ENCODE measurements around the gene REEP2.
"Not testable (repeated sequence)": the region's sequence is repeated elsewhere in the genome, so short reads cannot be mapped to it uniquely, and the experiment has no call there.

The REEP2 gene, protein sequence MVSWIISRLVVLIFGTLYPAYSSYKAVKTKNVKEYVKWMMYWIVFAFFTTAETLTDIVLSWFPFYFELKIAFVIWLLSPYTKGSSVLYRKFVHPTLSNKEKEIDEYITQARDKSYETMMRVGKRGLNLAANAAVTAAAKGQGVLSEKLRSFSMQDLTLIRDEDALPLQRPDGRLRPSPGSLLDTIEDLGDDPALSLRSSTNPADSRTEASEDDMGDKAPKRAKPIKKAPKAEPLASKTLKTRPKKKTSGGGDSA

GRCh38 chr5:138438724-138439476 is at the start of gene REEP2:
Gene REEP2 (plus strand): TSS chr5:138439057. CDS start chr5:138439209, 152 bp downstream.
- DNase-seq (ENCODE audit: low spot score): no peak

GRCh38 chr5:138389332-138389731 is 49.5 kb upstream of the REEP2 start:
- DNase-seq (ENCODE audit: low spot score): no peak

DNA sequence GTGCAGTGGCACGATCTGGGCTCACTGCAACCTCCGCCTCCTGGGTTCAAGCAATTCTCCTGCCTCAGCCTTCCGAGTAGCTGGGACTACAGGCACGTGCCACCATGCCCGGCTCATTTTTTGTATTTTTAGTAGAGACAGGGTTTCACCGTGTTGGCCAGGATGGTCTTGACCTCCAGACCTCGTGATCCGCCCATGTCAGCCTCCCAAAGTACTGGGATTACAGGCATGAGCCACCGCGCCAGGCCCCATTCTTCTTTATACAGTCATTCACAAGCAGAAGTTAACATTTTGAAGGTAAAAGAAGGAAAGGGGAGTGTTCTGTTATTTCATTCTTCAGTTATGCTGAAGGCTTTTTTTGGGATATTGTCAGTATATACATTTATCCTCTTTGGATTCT is 48.9 kb upstream of the REEP2 start:
- DNase-seq (ENCODE audit: low spot score): not testable (repeated sequence)

DNA sequence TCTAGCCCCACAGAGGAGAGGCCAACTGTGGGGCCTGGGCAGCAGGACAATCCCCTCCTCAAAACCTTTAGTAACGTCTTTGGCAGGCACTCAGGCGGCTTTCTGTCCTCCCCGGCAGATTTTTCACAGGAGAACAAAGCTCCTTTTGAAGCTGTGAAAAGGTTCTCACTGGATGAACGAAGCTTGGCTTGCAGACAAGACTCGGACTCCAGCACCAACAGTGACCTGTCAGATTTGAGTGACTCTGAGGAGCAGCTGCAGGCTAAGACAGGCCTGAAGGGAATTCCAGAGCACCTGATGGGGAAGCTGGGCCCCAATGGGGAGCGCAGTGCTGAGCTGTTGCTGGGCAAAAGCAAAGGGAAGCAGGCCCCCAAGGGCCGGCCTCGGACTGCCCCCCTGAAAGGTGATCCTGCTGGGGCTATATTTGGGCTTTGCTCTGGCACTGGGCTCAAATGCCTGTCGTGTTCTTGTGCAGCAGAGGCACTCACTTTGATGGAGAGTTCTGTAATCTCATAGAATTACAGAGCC is 46.9 kb upstream of the REEP2 start:
- peak; percentile 86 for DNase-seq (ENCODE audit: low spot score)

- DNase-seq (ENCODE audit: low spot score): no peak
Measured at GRCh38 chr5:138402640-138403039, 36.2 kb upstream of the REEP2 start.

DNA sequence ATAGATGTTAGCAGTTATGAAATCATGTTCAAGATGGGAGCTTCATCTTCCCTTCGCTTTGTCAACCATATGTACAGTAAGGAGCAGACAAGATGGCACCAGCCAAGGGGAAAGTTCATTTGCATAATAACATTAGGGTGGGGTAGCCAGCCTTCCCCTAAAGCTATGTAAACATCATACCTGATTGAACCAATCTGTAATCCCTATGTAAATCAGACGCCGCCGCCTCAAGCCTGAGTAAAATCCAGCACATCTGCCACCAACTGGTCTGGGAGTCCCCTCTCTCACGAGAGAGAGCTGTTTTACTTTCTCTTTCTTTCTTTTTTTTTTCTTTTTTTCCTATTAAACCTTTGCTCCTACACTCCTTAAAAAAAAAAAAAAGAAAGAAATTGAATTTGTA is 30.8 kb upstream of the REEP2 start:
- no peak for DNase-seq (ENCODE audit: low spot score)

DNA sequence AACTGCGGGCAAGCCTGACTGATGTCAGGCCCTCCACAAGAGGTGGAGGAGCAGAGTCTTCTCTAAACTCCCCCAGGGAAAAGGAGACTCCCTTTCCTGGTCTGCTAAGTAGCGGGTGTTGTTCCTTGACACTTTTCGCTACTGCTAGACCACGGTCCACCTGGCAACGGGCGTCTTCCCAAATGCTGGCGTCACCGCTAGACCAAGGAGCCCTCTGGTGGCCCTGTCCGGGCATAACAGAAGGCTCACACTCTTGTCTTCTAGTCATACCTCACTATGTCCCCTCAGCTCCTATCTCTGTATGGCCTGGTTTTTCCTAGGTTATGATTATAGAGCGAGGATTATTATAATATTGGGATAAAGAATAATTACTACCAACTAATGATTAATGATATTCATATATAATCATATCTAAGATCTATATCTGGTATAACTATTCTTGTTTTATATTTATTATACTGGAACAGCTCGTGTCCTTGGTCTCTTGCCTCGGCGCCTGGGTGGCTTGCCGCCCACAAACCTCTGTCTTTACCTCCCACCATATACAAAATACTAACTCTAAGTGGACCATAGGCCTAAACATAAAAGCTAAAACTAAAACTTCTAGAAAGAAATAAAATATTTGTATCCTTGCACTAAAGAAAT is 27.7 kb upstream of the REEP2 start:
- peak; percentile 56 for DNase-seq (ENCODE audit: low spot score)

DNA sequence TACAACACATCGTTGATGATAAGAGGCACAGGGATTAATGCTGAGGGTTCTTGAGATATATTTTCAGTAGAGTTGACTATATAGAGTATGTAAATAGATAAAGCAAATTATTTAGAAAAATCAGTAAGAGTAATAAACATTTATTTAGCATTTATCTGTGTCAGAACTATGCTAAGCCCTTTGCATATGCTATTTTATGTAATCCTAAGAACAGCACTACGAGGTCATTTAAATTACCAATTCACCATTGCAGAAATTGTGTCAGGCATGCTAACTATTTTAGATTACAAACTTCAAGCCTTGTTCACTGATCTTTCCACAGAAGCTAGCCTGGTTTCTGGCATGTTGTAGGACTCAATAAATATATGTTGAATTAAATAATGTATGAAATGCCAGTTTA is 20.4 kb upstream of the REEP2 start:
- DNase-seq (ENCODE audit: low spot score): no peak

DNA sequence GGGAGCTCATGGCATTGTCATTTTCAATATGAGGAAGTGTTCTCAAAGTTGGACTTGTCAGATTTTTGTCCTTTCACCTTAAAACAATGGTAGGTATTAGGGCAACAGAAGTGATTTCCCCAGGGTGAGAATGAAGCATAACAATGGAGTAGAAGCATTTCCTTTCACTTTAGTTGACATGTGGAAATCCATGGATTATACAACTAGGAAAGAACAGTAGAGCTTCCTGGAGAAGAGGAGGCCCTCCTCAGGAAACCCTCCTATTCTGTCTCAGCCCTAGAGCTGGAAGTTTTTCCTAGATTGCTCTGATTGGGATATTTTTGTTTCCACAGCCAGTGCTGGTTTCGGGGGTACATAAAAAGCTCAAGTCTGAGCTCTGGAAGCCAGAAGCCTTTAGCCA is 13.8 kb upstream of the REEP2 start:
- no peak for DNase-seq (ENCODE audit: low spot score)

DNA sequence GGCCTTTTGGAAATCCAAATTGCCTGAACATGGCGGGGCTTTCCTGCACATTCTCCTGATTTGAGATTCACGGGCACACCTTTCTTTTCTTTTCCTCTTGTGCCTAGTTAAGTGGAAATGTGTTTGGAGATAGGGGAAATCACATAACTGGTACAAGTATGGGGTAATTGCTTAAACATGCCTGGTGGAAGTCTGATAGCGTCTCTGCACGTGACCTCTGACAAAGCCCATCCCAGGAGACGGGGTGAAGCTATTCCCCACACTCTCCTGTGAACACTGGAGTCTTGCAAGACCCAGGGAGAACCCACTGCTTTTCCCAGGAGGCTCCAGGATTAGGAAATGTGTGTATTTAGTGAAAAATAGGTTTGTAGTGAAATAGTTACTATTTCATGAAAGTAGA is 2.9 kb upstream of the REEP2 start:
- no peak for DNase-seq (ENCODE audit: low spot score)

DNA sequence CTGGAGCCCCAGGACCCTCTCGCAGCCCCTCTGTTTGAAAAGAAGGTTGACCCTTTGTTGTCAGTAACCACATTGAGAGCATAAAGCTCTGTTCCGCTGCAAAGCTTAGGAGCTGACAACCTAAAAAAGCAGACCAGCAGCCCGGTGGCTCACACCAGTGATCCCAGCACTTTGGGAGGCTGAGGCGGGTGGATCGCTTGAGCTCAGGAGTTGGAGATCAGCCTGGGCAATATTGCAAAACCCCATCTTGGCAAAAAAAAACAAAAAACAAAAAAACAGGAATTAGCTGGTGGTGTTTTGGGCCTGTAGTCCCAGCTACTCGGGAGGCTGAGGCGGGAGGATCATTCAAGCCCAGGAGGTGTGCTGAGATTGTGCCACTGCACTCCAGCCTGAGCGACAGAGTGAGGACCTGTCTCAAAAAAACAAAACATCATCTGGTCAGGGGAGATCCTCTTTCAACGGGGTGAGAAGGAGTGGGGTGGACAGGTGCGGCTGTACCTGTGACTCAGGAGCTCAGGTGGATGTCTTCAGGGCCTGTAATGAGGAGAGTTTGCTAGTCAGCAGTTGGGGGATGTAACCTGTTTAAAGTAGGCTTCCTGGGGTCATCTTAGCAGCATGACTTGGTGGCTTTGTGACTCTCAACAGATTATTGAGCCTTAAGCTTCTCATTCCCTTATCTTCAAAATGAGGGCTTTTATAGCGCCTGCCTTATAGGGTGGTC is 694 bp upstream of the REEP2 start:
- DNase-seq (ENCODE audit: low spot score): no peak

DNA sequence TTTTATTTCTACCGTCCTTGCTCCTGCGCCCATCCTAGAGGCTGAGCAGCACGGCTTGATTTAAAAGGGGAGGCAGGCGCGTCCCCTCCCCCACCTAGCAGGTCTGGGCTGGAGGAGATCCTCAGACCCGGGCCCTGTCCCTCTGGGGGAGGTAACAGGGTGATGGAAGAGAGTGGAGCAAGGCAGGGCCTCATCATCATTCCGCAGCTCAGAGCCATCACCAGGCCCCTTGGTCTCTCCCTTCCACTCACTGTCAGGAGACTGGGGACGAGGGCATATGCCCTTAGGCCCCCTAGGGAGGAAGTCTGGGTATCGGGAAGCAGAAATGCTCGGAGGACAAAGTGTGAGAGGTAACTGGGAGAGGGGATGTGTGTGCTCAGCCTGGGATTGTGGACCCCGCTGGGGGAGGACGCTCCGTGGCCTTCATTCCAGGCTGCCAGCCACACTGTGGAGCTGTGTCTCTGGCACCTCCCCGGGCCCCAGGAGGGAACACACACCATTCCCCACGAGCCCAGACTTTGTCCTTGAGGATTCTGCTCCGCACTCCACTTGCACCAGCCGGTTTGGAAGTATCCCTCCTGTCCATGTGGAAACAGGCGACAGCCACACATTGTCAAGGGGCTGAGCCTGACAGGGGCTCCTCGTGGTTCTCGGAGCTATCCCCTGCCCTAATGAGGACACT is 761 bp downstream of the REEP2 start:
- DNase-seq (ENCODE audit: low spot score): no peak

DNA sequence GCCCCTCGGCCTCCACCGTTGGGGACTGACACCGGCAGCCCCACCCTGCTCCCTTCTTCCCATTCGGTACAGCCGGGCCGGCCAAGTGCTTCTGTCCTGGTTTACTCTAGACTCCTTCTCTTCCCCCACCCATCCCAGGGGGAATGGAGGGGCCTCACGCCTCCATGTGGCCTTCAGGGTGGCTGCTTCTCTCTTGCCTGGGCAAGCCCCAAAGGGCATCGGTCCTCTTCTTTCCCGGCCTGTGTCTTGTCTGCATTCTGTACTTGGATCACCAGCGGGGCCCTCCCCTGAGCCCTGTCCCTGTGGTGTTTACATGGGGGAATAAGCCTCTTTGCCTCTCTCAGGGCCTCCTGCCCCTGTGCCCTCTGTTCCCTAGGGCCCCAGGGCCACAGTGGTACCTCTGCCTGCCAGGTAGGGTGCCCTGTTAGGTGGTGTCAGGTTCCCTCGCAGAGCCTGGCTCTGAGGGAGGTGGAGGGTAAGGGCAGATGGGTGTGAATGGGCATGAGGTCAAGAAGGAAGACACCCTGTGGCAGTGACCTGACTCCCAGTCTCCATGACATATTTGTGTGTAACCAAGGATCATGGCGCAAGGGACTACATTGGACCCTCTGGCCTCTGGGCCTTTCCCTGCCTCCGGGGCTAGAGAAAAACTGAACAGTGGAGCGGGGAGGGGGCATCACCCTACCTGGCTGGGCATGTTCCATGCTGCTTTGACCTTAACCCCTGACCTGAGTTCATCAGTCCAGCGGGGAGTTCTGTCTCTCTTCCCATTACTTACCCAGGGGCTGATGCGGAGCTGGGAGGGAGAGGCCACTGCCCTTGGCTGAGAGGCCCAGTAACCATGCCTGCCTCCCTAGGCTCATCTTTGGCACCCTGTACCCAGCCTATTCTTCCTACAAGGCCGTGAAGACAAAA is 1.6 kb downstream of the REEP2 start:
- DNase-seq (ENCODE audit: low spot score): no peak

GRCh38 chr5:138441221-138441620 is 2.4 kb downstream of the REEP2 start:
- no peak for DNase-seq (ENCODE audit: low spot score)

DNA sequence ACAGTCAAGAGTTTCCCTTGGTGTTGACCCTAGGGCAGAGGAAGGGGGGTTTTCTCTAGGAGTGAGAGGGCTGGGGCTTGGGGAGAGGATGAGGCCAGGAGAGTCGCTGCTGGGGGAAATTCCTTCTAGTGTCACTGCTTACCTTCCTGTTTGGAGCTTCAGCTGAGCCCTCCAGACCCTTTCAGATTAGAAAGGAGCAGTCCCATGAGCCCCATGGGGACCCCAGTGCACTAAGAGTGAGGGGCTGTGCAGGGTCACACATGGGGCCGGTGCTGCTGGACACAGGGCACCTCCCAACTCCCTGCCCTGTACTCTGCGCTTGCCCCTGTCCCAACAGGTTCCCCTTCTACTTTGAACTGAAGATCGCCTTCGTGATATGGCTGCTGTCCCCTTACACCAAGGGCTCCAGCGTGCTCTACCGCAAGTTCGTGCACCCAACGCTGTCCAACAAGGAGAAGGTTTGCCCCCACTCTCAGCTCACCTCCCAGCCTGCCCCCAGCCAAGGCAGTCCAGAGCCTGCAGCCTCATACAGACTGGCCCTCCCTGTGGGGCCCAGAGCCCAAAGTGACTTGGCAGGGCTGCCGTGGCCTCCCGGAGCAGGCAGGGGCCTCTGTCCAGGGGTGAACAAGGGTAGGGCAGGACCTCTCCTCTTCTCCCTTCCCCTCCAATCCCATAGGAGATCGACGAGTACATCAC is 5.4 kb downstream of the REEP2 start:
- DNase-seq (ENCODE audit: low spot score): no peak

GRCh38 chr5:138444774-138445546 is 6.1 kb downstream of the REEP2 start:
- DNase-seq (ENCODE audit: low spot score): no peak

GRCh38 chr5:138445547-138446271 is 6.9 kb downstream of the REEP2 start:
- DNase-seq (ENCODE audit: low spot score): no peak

GRCh38 chr5:138448070-138448469 is 9.2 kb downstream of the REEP2 start:
- no peak for DNase-seq (ENCODE audit: low spot score)
